KMS-11 (cell line): ENCODE measurements around the gene STRIP1.
A peak's percentile ranks its signal among the peaks of the same experiment; 100 is the strongest.
"Not testable (repeated sequence)": the region's sequence is repeated elsewhere in the genome, so short reads cannot be mapped to it uniquely, and the experiment has no call there.

Source experiments
- H2AFZ ChIP-seq: fragments of 200-600 bp; sonication (generic); 2 replicates; pipeline ENCODE4 v1.6.1; 2016; ENCODE audit warnings: antibody characterized with exemption, mixed run types, low read depth
- H3K27ac ChIP-seq: fragments of 200-600 bp; sonication (generic); 2 replicates; pipeline ENCODE4 v1.6.1; 2016; ENCODE audit warnings: mild to moderate bottlenecking, mixed run types
- H3K27me3 ChIP-seq: fragments of 200-600 bp; sonication (generic); 2 replicates; pipeline ENCODE4 v1.6.1; 2017; ENCODE audit warnings: mild to moderate bottlenecking, low read depth, mixed run types, moderate library complexity; ENCODE audit not compliant: insufficient read depth
- H3K36me3 ChIP-seq: fragments of 200-600 bp; sonication (generic); 2 replicates; pipeline ENCODE4 v1.6.1; 2017; ENCODE audit warnings: mild to moderate bottlenecking, mixed run types; ENCODE audit not compliant: insufficient read depth
- H3K4me1 ChIP-seq: fragments of 200-600 bp; sonication (generic); 2 replicates; pipeline ENCODE4 v1.6.1; 2016; ENCODE audit warnings: mild to moderate bottlenecking, low read depth, mixed run types; ENCODE audit not compliant: poor library complexity, severe bottlenecking
- H3K4me2 ChIP-seq: fragments of 200-600 bp; sonication (generic); 2 replicates; pipeline ENCODE4 v1.7.0; 2016; ENCODE audit warnings: mild to moderate bottlenecking, mixed run types
- H3K4me3 ChIP-seq: fragments of 200-600 bp; sonication (generic); IDR thresholded peaks from 2 replicates; pipeline ENCODE4 v1.6.1; 2017; ENCODE audit warnings: low read depth, low read length, mixed read lengths; ENCODE audit not compliant: insufficient read depth
- H3K79me2 ChIP-seq: fragments of 200-600 bp; sonication (generic); 2 replicates; pipeline ENCODE4 v1.6.1; 2016; ENCODE audit warnings: low read depth, mixed run types; ENCODE audit not compliant: insufficient read depth
- H3K9ac ChIP-seq: fragments of 200-600 bp; sonication (generic); 2 replicates; pipeline ENCODE4 v1.6.1; 2016; ENCODE audit warnings: mild to moderate bottlenecking, mixed run types
- H4K20me1 ChIP-seq: fragments of 200-600 bp; sonication (generic); 2 replicates; pipeline ENCODE4 v1.6.1; 2016; ENCODE audit warnings: mild to moderate bottlenecking, mixed run types; ENCODE audit not compliant: insufficient read depth
- CTCF ChIP-seq: fragments of 200-600 bp; sonication (generic); conservative IDR thresholded peaks from 2 replicates; pipeline ENCODE4 v1.6.1; 2017; ENCODE audit warnings: low read depth, mild to moderate bottlenecking, antibody characterized with exemption, low read length, moderate library complexity, mixed read lengths

The STRIP1 gene

GRCh38 chr1:110019770-110020169, 14.7 kb upstream of the STRIP1 start:
- Histone ChIP-seq H4K20me1 (no peaks in the 10 kb centered on the region), H3K9ac (no peak overlapping the region), H2AFZ (no peak overlapping the region), H3K79me2 (no peaks in the 10 kb centered on the region), H3K36me3 (no peaks in the 10 kb centered on the region; the same call in 1 of the 2 replicates), H3K27me3 (no peaks in the 10 kb centered on the region), H3K27ac (no peak overlapping the region), H3K4me1 (no peaks in the 10 kb centered on the region), H3K4me2 (no peak overlapping the region), H3K4me3 (no peak overlapping the region)
- TF ChIP-seq CTCF, result no peak

DNA sequence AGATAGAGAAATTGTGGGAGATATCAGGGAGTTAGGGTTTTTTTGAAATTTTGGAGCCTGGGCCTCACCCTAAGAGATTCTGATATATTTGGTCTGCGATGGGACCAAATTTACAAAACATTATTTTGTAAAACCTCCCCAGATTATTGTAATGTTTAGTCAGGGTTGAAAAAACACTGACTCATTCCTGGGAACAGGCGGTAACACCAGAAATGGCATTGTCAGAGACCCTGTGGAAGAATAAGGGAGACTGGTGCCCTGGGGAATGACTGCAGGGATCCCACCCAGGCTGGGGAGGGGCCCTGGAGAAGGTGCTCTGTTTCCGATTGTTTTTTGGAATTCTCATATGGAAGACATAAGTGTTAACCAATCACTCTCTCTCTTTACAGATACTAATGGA, 13.1 kb upstream of the STRIP1 start:
- Histone ChIP-seq H4K20me1 (no peaks in the 10 kb centered on the region), H3K9ac (no peak overlapping the region), H3K27ac (no peak overlapping the region), H2AFZ (no peak overlapping the region), H3K4me1 (no peaks in the 10 kb centered on the region), H3K4me3 (no peak overlapping the region), H3K27me3 (no peaks in the 10 kb centered on the region), H3K4me2 (no peak overlapping the region), H3K36me3 (no peaks in the 10 kb centered on the region; the same call in 1 of the 2 replicates), H3K79me2 (no peaks in the 10 kb centered on the region)
- TF ChIP-seq CTCF, result no peak

- H2AFZ ChIP-seq, result no peak overlapping the region
- no peak for TF ChIP-seq CTCF
- H3K4me1 ChIP-seq, result peaks cover 3% of the 10 kb centered on the region
- no peak overlapping the region for H3K4me3 ChIP-seq
- no peak overlapping the region for H3K4me2 ChIP-seq
- H3K79me2 ChIP-seq, result no peaks in the 10 kb centered on the region
- H3K36me3 ChIP-seq, result no peaks in the 10 kb centered on the region; the same call in 1 of the 2 replicates
- no peaks in the 10 kb centered on the region for H4K20me1 ChIP-seq
- H3K27me3 ChIP-seq, result no peaks in the 10 kb centered on the region
- no peak overlapping the region for H3K27ac ChIP-seq
- H3K9ac ChIP-seq, result no peak overlapping the region
Measured at GRCh38 chr1:110024613-110025012, 9.8 kb upstream of the STRIP1 start.

DNA sequence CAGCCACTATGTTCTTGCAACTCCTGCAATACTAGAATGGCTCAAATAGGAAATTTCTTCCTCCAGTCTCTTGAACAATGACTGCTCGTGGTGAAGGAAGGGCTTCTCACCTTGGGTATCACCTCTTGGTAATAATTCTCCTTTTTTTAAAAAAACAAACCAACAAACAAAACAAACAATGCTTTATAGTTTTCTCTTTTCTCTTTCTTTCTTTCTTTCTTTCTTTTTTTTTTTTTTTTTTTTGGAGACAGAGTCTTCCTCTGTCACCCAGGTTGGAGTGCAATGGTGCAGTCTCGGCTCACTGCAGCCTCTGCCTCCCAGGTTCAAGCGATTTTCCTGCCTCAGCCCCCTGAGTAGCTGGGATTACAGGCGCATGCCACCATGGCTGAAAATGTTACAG, 3.7 kb upstream of the STRIP1 start:
- H2AFZ ChIP-seq, result peak overlapping the region; percentile 24; the same call in 1 of the 2 replicates
- not testable (repeated sequence) for H3K4me2 ChIP-seq, H3K27ac ChIP-seq, H3K36me3 ChIP-seq, H3K27me3 ChIP-seq, H3K9ac ChIP-seq, H3K4me3 ChIP-seq, H4K20me1 ChIP-seq
- peaks cover 12% of the 10 kb centered on the region for H3K79me2 ChIP-seq
- peaks cover 27% of the 10 kb centered on the region for H3K4me1 ChIP-seq

DNA sequence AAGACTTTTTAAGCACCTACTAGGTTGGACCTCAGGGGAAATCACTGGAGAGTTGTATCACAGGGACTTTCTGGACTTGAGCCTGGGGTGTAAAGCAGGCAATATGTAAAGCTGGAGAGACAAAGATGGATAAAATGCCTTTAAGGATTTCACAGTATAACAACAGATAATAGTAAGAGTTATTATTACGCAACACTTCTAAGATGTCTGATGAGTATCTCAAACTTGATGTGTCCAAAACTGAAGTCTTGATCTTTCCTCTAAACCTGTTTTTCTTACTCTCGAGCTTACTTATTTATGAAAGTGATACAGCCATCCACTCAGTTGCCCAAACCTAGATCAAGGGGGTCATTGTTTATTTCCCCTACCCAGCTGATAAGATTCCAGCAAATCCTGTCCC, 2.1 kb upstream of the STRIP1 start:
- H2AFZ ChIP-seq, result no peak overlapping the region
- no peak overlapping the region for H3K9ac ChIP-seq
- H3K36me3 ChIP-seq, result no peaks in the 10 kb centered on the region
- H3K4me2 ChIP-seq, result no peak overlapping the region
- TF ChIP-seq CTCF, result no peak
- no peaks in the 10 kb centered on the region for H4K20me1 ChIP-seq
- peaks cover 44% of the 10 kb centered on the region for H3K4me1 ChIP-seq
- no peaks in the 10 kb centered on the region for H3K27me3 ChIP-seq
- peaks cover 23% of the 10 kb centered on the region for H3K79me2 ChIP-seq
- no peak overlapping the region for H3K27ac ChIP-seq
- no peak overlapping the region for H3K4me3 ChIP-seq
